Spleen (tissue), 11 donors: ENCODE results near the gene CEP68. TPM values are rescaled to one million over a fixed set of nuclear protein-coding genes. Genes with fewer than 3 reads are reported as not detected.
A peak's percentile ranks its signal among the peaks of the same experiment; 100 is the strongest.
"Not testable (repeated sequence)": the region's sequence is repeated elsewhere in the genome, so short reads cannot be mapped to it uniquely, and the experiment has no call there.

ENCODE experiments used
- DNase-seq: peaks from one replicate; pipeline ENCODE4 v3.0.0-alpha.2; 2020
- H3K27ac ChIP-seq, 8 donors: fragments of 200-600 bp; sonication (generic) in 7 of 8; 1 replicate in 4 of 8; 2 replicates in 4 of 8; pipeline versions ENCODE4 v1.5.0 to v1.8.0; 2016 to 2021; ENCODE audit warnings: inconsistent platforms in 4 of 8, mild to moderate bottlenecking in 4 of 8, moderate library complexity in 1 of 8
- H3K27me3 ChIP-seq, 7 donors: fragments of 200-600 bp; sonication (generic) in 6 of 7; replicated peaks in 1 of 7; 1 replicate in 4 of 7; 2 replicates in 3 of 7; pipeline versions ENCODE4 v1.5.0 to v1.8.0; 2016 to 2021; ENCODE audit warnings: inconsistent platforms in 3 of 7, mild to moderate bottlenecking in 1 of 7
- H3K36me3 ChIP-seq, 6 donors: fragments of 200-600 bp; sonication (generic) in 5 of 6; 1 replicate in 4 of 6; 2 replicates in 2 of 6; pipeline versions ENCODE4 v1.5.0 to v1.8.0; 2016 to 2021; ENCODE audit warnings: inconsistent platforms in 2 of 6
- H3K4me1 ChIP-seq, 6 donors: fragments of 200-600 bp; sonication (generic) in 5 of 6; 1 replicate in 3 of 6; 2 replicates in 3 of 6; pipeline versions ENCODE4 v1.5.0 to v1.8.0; 2016 to 2021; ENCODE audit warnings: inconsistent platforms in 3 of 6
- H3K4me3 ChIP-seq, 8 donors: fragments of 200-600 bp; sonication (generic) in 7 of 8; 1 replicate in 4 of 8; 2 replicates in 4 of 8; pipeline versions ENCODE4 v1.5.0 to v1.8.0; 2016 to 2021; ENCODE audit warnings: inconsistent platforms in 4 of 8, mild to moderate bottlenecking in 4 of 8, moderate library complexity in 2 of 8
- H3K9me3 ChIP-seq, 8 donors: fragments of 200-600 bp; sonication (generic) in 7 of 8; 1 replicate in 4 of 8; 2 replicates in 4 of 8; pipeline versions ENCODE4 v1.5.0 to v1.8.0; 2016 to 2021; ENCODE audit warnings: inconsistent platforms in 4 of 8
- CTCF ChIP-seq, 11 experiments: fragments of 200-600 bp in 7 of 11; fragments of 450-650 bp in 4 of 11; sonication (generic) in 4 of 11; IDR thresholded peaks in 8 of 11; conservative IDR thresholded peaks in 3 of 11; 1 replicate in 7 of 11; 2 replicates in 4 of 11; pipeline versions ENCODE4 v1.4.0 to v1.8.0; 2016 to 2021; ENCODE audit warnings: antibody characterized with exemption in 11 of 11, inconsistent platforms in 4 of 11, mild to moderate bottlenecking in 1 of 11
- POLR2A ChIP-seq, 3 donors: fragments of 450-650 bp; IDR thresholded peaks; one replicate each; pipeline ENCODE4 v1.5.1; 2017; ENCODE audit warnings: antibody characterized with exemption in 3 of 3, mild to moderate bottlenecking in 1 of 3
- POLR2AphosphoS5 ChIP-seq, 3 donors: sonication (generic); formaldehyde crosslinking; IDR thresholded peaks; one replicate each; pipeline ENCODE4 v1.5.1; 2017; ENCODE audit warnings: antibody characterized with exemption in 3 of 3
- WGBS, 5 donors: extraction: QIAGEN DNeasy Blood & Tissue Kit in 3 of 5; methylation state at CpG; one replicate each; pipeline versions ENCODE4 v1.1.5 to v1.1.7; 2013 to 2018; 5-methylcytosine and 5-hydroxymethylcytosine counted together
- intact Hi-C: fragments of 100-400 bp; cut with DNase I; formaldehyde crosslinking; loops from one replicate; pipeline ENCODE4 v1.15.0; 2023; ENCODE audit warnings: low total_unique reads
- polyA plus RNA-seq, 3 donors: library from polyadenylated mRNA; stranded (reverse); fragments of 200-250 nt; gene quantifications; one replicate each; pipeline ENCODE4 v1.2.1, GENCODE V29; 2013
- total RNA-seq, 7 donors: library from RNA; depleted of rRNA in 3 of 7; stranded (reverse); fragments of >200 nt in 3 of 7; fragmentation: NEBNext Ultra II Directional in 4 of 7; extraction: Animal tissue kit (Norgen Biotek cat#: 25700) in 4 of 7; gene quantifications; one replicate each; pipeline versions ENCODE4 v1.1.0 to v1.2.1, GENCODE V29; 2016 to 2021
- donor health status: healthy with polysubstance abuse.
- donor health status: DM: no; HTN: no; CAD: no; lungs with moderate emphysema.
- donor health status: DM: no; HTN: no; CAD: no.
- donor health status: Bipolar disorder and iron deficiency.
- donor health status: healthy.
- donor health status: DM: no; HTN: no; CAD: no.
- donor health status: DM: yes; HTN: yes; CAD: no.

Gene CEP68
- total and polyA plus RNA-seq, 10 donors = 5.2 to 26.7 (median 19.5) TPM

- WGBS, 5 donors = 81 to 87% (median 86%) methylated on average over 5 of the region's 5 CpGs
- Histone ChIP-seq H3K9me3 (no peaks in the 10 kb centered on the region), H3K4me1 (peaks cover 41 to 100% (median 93%) of the 10 kb centered on the region in 6 donors), H3K27me3 (no peaks in the 10 kb centered on the region), H3K27ac (no peak overlapping the region), H3K4me3 (no peak overlapping the region), H3K36me3 (peaks cover 0 to 5% (median 0%) of the 10 kb centered on the region in 6 donors)
- intact Hi-C loops = loop anchor here (10.0 kb wide), 1 partner anchor 56 kb away; no protein-coding TSS in a partner anchor
- no peak for DNase-seq
- no peak for TF ChIP-seq POLR2AphosphoS5 (IDR thresholded peaks at IDR 0.05)
- TF ChIP-seq CTCF (IDR thresholded peaks at IDR 0.05 in 8 of 11, conservative IDR thresholded peaks at IDR 0.05 in 3 of 11) = no peak
- no peak for TF ChIP-seq POLR2A (IDR thresholded peaks at IDR 0.05)
Observed at GRCh38 chr2:65120990-65121693, 64.9 kb downstream of the CEP68 start.

- no peaks in the 10 kb centered on the region for H3K27me3 ChIP-seq
- peaks cover 0 to 5% (median 0%) of the 10 kb centered on the region in 6 donors for H3K36me3 ChIP-seq
- no peak for DNase-seq
- TF ChIP-seq POLR2A (IDR thresholded peaks at IDR 0.05) (no peak), POLR2AphosphoS5 (IDR thresholded peaks at IDR 0.05) (no peak), CTCF (IDR thresholded peaks at IDR 0.05 in 8 of 11, conservative IDR thresholded peaks at IDR 0.05 in 3 of 11) (no peak)
- intact Hi-C loops = loop anchor here (10.0 kb wide), 1 partner anchor 58 kb away; no protein-coding TSS in a partner anchor
- H3K9me3 ChIP-seq = no peaks in the 10 kb centered on the region
- peaks cover 49 to 100% (median 93%) of the 10 kb centered on the region in 6 donors for H3K4me1 ChIP-seq
- 81 to 89% (median 84%) methylated on average over 7 of the region's 7 CpGs for WGBS, 5 donors
- no peak overlapping the region for H3K27ac ChIP-seq
- H3K4me3 ChIP-seq = no peak overlapping the region
Observed at GRCh38 chr2:65122313-65122712, 66.1 kb downstream of the CEP68 start.

DNA sequence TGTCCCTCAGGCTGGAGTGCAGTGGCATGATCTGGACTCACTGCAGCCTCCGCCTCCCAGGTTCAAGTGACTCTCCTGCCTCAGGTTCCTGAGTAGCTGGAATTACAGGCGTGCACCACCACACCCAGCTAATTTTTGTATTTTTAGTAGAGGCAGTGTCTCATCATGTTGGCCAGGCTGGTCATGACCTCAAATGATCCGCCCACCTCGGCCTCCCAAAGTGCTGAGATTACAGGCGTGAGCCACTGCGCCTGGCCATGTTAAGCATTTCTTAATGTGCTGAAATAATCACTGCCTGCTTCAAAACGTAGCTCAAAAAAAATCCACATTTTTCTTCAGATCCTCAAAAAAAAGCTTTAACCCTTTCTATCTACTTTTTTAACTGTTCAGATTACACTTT, 69.2 kb downstream of the CEP68 start:
- peak overlapping the region in 3 of 8 donors; percentile 62 to 99 (median 96) for H3K27ac ChIP-seq
- H3K9me3 ChIP-seq, H3K36me3 ChIP-seq, H3K27me3 ChIP-seq, DNase-seq, H3K4me3 ChIP-seq: not testable (repeated sequence)
- intact Hi-C loops = loop anchor here (10.0 kb wide), 1 partner anchor 61 kb away; no protein-coding TSS in a partner anchor
- WGBS, 5 donors = 67 to 81% (median 74%) methylated on average over 7 of the region's 7 CpGs
- H3K4me1 ChIP-seq = peaks cover 58 to 87% (median 84%) of the 10 kb centered on the region in 6 donors

DNA sequence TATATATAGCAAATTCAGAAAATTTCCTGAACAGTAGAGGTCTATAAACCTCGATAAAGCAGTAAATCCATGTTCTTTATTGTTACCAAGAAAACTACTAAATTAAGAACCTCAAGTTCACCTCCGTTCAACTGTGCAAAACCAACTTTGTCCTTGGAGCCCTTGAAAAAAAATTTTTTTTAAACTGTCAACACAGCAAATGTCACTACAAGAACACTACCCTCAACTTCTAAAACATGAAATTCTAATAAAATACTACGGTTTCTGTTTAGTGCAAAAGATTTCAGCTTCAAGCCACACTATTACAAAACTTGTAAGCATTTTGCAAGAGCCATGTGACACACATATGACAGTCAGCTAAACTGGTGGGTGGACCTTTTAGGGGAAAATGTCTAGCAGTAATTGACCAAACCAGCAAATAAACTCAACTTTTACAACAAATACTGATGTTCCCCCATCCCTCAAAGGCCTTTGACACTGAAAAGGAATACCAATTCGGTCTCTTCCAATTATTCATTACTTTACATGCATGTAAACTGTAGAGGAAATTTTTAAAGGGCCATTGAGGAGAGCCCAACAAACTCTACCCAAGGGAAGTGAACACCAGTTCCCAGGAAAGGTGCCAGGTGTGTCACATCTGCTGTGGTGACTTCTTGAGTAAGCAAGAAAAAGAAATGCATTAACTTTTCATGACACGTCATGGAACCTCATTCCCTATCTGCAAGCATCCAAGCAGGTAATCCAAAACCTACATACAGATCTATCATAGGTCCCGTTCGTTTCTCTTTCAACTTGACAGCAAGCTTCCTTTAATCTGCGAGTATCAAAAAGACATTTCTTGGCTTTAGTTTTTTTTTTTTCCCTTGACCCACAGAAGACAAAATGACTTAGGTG, 72.3 kb downstream of the CEP68 start:
- intact Hi-C loops = loop anchor here (10.0 kb wide), 1 partner anchor 64 kb away; no protein-coding TSS in a partner anchor
- Histone ChIP-seq H3K27ac (peak overlapping the region; percentile 89 to 99 (median 97)), H3K4me1 (peaks cover 51 to 65% (median 61%) of the 10 kb centered on the region in 6 donors), H3K4me3 (peak overlapping the region; percentile 66 to 94 (median 80)), H3K27me3 (no peaks in the 10 kb centered on the region), H3K36me3 (no peaks in the 10 kb centered on the region), H3K9me3 (no peaks in the 10 kb centered on the region)
- WGBS, 5 donors = 8 to 16% (median 13%) methylated on average over 8 of the region's 8 CpGs
- DNase-seq = no peak
- TF ChIP-seq POLR2AphosphoS5 (IDR thresholded peaks at IDR 0.05) (no peak), POLR2A (IDR thresholded peaks at IDR 0.05) (no peak), CTCF (IDR thresholded peaks at IDR 0.05 in 8 of 11, conservative IDR thresholded peaks at IDR 0.05 in 3 of 11) (no peak)
